ENCODE measurements around the gene MICU1. TPM values are rescaled to one million over a fixed set of nuclear protein-coding genes. Genes with fewer than 3 reads are reported as not detected.

MICU1 gene
- total RNA-seq, 1 experiment from 2014 or later = 36.0 TPM

DNA sequence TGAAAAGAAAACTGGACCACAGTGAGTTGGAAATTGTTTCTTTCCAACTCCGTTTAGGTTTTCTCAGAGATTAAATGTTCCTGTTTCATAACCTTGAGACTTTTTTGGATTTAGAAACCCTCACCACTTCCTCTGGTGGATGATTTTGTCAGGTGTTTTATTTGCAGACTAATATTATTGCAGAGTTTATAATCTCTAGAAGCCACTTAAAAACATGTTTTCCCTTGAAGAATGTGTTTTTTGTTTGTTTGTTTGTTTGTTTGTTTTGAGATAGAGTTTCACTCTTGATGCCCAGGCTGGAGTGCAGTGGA, 520 bp upstream of the MICU1 start:
- H3K9me3 Mint-ChIP-seq = no peaks in the 10 kb centered on the region
- DNase-seq (ENCODE audit: low spot score) (no peak), ATAC-seq (no peak)
- POLR2A ChIA-PET = interaction anchor here (1.0 kb wide), 2 partner anchors 19 to 65 kb away, joined by 4 to 5 read pairs; partner anchors contain the start of gene MCU
- CTCF ChIA-PET = interaction anchor here (1.0 to 1.8 kb wide), 3 partner anchors 208 to 262 kb away, joined by 4 to 6 read pairs (median 4); no protein-coding TSS in a partner anchor
- H3K4me1 Mint-ChIP-seq = peaks cover 15% of the 10 kb centered on the region
- peak overlapping the region; percentile 97 for H3K4me3 Mint-ChIP-seq
- no peaks in the 10 kb centered on the region for H3K36me3 Mint-ChIP-seq
- peak overlapping the region; percentile 79; the same call in 1 of the 2 replicates for H3K27ac Mint-ChIP-seq
- TF ChIP-seq KAT7 (CRISPR knock-in tag; IDR thresholded peaks at IDR 0.05; ENCODE audit: borderline replicate concordance) = no peak
- no peak for TF ChIP-seq ETV6 (CRISPR knock-in tag; IDR thresholded peaks at IDR 0.05)
- no peak for TF ChIP-seq RELA (CRISPR knock-in tag; IDR thresholded peaks at IDR 0.05; ENCODE audit: borderline replicate concordance)
- peaks cover 4% of the 10 kb centered on the region; the same call in 1 of the 2 replicates for H3K27me3 Mint-ChIP-seq (ENCODE audit: low read depth)

DNA sequence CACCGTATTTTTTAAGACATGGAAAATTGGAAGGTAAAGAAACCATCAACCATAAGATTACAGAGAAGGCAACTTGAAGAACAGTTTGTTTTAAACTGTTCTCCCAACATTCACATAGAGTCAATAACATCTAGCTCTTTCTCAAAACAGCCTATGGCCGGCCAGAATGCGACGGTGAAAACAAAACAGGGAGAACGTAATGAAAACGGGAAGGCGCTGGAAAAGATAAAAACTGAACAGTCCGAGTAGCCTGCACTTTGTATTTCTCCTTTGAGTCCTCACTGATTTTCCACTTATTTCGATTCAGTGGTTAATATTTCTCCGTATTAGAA, 637 bp downstream of the MICU1 start:
- Mint-ChIP-seq H3K9me3 (no peaks in the 10 kb centered on the region), H3K27ac (peak overlapping the region; percentile 71), H3K27me3 (ENCODE audit: low read depth) (peaks cover 4% of the 10 kb centered on the region; the same call in 1 of the 2 replicates), H3K36me3 (no peaks in the 10 kb centered on the region), H3K4me1 (peaks cover 15% of the 10 kb centered on the region), H3K4me3 (peak overlapping the region; percentile 97)
- ChIA-PET POLR2A (interaction anchor here (0.6 to 1.0 kb wide), 3 partner anchors 24 to 129 kb away, joined by 3 to 4 read pairs (median 3); partner anchors contain the start of gene MCU), CTCF (interaction anchor here (1.0 to 1.8 kb wide), 3 partner anchors 209 to 471 kb away, joined by 3 to 6 read pairs (median 4); no protein-coding TSS in a partner anchor)
- ATAC-seq (no peak), DNase-seq (ENCODE audit: low spot score) (no peak)
- TF ChIP-seq SMAD3 (CRISPR knock-in tag; IDR thresholded peaks at IDR 0.05; ENCODE audit: borderline replicate concordance) = no peak
- TF ChIP-seq, protein P1, sequence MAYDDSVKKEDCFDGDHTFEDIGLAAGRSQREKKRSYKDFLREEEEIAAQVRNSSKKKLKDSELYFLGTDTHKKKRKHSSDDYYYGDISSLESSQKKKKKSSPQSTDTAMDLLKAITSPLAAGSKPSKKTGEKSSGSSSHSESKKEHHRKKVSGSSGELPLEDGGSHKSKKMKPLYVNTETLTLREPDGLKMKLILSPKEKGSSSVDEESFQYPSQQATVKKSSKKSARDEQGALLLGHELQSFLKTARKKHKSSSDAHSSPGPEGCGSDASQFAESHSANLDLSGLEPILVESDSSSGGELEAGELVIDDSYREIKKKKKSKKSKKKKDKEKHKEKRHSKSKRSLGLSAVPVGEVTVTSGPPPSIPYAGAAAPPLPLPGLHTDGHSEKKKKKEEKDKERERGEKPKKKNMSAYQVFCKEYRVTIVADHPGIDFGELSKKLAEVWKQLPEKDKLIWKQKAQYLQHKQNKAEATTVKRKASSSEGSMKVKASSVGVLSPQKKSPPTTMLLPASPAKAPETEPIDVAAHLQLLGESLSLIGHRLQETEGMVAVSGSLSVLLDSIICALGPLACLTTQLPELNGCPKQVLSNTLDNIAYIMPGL (CRISPR knock-in tag; IDR thresholded peaks at IDR 0.05) = no peak
- TF ChIP-seq, protein P2, sequence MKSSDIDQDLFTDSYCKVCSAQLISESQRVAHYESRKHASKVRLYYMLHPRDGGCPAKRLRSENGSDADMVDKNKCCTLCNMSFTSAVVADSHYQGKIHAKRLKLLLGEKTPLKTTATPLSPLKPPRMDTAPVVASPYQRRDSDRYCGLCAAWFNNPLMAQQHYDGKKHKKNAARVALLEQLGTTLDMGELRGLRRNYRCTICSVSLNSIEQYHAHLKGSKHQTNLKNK (CRISPR knock-in tag; IDR thresholded peaks at IDR 0.05) = no peak
- TF ChIP-seq, protein P3, sequence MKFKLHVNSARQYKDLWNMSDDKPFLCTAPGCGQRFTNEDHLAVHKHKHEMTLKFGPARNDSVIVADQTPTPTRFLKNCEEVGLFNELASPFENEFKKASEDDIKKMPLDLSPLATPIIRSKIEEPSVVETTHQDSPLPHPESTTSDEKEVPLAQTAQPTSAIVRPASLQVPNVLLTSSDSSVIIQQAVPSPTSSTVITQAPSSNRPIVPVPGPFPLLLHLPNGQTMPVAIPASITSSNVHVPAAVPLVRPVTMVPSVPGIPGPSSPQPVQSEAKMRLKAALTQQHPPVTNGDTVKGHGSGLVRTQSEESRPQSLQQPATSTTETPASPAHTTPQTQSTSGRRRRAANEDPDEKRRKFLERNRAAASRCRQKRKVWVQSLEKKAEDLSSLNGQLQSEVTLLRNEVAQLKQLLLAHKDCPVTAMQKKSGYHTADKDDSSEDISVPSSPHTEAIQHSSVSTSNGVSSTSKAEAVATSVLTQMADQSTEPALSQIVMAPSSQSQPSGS (CRISPR knock-in tag; IDR thresholded peaks at IDR 0.05; ENCODE audit: borderline replicate concordance, low read depth) = no peak
- TF ChIP-seq, protein P4, sequence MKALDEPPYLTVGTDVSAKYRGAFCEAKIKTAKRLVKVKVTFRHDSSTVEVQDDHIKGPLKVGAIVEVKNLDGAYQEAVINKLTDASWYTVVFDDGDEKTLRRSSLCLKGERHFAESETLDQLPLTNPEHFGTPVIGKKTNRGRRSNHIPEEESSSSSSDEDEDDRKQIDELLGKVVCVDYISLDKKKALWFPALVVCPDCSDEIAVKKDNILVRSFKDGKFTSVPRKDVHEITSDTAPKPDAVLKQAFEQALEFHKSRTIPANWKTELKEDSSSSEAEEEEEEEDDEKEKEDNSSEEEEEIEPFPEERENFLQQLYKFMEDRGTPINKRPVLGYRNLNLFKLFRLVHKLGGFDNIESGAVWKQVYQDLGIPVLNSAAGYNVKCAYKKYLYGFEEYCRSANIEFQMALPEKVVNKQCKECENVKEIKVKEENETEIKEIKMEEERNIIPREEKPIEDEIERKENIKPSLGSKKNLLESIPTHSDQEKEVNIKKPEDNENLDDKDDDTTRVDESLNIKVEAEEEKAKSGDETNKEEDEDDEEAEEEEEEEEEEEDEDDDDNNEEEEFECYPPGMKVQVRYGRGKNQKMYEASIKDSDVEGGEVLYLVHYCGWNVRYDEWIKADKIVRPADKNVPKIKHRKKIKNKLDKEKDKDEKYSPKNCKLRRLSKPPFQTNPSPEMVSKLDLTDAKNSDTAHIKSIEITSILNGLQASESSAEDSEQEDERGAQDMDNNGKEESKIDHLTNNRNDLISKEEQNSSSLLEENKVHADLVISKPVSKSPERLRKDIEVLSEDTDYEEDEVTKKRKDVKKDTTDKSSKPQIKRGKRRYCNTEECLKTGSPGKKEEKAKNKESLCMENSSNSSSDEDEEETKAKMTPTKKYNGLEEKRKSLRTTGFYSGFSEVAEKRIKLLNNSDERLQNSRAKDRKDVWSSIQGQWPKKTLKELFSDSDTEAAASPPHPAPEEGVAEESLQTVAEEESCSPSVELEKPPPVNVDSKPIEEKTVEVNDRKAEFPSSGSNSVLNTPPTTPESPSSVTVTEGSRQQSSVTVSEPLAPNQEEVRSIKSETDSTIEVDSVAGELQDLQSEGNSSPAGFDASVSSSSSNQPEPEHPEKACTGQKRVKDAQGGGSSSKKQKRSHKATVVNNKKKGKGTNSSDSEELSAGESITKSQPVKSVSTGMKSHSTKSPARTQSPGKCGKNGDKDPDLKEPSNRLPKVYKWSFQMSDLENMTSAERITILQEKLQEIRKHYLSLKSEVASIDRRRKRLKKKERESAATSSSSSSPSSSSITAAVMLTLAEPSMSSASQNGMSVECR (CRISPR knock-in tag; IDR thresholded peaks at IDR 0.05; ENCODE audit: borderline replicate concordance) = no peak
- no peak for TF ChIP-seq ZNF121 (CRISPR knock-in tag; IDR thresholded peaks at IDR 0.05)
- TF ChIP-seq, protein P5, sequence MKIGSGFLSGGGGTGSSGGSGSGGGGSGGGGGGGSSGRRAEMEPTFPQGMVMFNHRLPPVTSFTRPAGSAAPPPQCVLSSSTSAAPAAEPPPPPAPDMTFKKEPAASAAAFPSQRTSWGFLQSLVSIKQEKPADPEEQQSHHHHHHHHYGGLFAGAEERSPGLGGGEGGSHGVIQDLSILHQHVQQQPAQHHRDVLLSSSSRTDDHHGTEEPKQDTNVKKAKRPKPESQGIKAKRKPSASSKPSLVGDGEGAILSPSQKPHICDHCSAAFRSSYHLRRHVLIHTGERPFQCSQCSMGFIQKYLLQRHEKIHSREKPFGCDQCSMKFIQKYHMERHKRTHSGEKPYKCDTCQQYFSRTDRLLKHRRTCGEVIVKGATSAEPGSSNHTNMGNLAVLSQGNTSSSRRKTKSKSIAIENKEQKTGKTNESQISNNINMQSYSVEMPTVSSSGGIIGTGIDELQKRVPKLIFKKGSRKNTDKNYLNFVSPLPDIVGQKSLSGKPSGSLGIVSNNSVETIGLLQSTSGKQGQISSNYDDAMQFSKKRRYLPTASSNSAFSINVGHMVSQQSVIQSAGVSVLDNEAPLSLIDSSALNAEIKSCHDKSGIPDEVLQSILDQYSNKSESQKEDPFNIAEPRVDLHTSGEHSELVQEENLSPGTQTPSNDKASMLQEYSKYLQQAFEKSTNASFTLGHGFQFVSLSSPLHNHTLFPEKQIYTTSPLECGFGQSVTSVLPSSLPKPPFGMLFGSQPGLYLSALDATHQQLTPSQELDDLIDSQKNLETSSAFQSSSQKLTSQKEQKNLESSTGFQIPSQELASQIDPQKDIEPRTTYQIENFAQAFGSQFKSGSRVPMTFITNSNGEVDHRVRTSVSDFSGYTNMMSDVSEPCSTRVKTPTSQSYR (CRISPR knock-in tag; IDR thresholded peaks at IDR 0.05) = no peak
- TF ChIP-seq JUN (CRISPR knock-in tag; IDR thresholded peaks at IDR 0.05) = no peak
- no peak for TF ChIP-seq ZNF416 (CRISPR knock-in tag; IDR thresholded peaks at IDR 0.05)
- no peak for TF ChIP-seq ATF1 (CRISPR knock-in tag; IDR thresholded peaks at IDR 0.05)
- TF ChIP-seq, protein P6, sequence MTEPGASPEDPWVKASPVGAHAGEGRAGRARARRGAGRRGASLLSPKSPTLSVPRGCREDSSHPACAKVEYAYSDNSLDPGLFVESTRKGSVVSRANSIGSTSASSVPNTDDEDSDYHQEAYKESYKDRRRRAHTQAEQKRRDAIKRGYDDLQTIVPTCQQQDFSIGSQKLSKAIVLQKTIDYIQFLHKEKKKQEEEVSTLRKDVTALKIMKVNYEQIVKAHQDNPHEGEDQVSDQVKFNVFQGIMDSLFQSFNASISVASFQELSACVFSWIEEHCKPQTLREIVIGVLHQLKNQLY (CRISPR knock-in tag; IDR thresholded peaks at IDR 0.05) = no peak
- no peak for TF ChIP-seq SMAD4 (CRISPR knock-in tag; IDR thresholded peaks at IDR 0.05)
- TF ChIP-seq, protein P7, sequence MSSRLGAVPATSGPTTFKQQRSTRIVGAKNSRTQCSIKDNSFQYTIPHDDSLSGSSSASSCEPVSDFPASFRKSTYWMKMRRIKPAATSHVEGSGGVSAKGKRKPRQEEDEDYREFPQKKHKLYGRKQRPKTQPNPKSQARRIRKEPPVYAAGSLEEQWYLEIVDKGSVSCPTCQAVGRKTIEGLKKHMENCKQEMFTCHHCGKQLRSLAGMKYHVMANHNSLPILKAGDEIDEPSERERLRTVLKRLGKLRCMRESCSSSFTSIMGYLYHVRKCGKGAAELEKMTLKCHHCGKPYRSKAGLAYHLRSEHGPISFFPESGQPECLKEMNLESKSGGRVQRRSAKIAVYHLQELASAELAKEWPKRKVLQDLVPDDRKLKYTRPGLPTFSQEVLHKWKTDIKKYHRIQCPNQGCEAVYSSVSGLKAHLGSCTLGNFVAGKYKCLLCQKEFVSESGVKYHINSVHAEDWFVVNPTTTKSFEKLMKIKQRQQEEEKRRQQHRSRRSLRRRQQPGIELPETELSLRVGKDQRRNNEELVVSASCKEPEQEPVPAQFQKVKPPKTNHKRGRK (CRISPR knock-in tag; IDR thresholded peaks at IDR 0.05; ENCODE audit: borderline replicate concordance) = no peak
- no peak for TF ChIP-seq MYBL2 (CRISPR knock-in tag; IDR thresholded peaks at IDR 0.05)
- TF ChIP-seq CBFB (CRISPR knock-in tag; IDR thresholded peaks at IDR 0.05; ENCODE audit: low read depth) = no peak
- no peak for TF ChIP-seq NFE2L1 (CRISPR knock-in tag; IDR thresholded peaks at IDR 0.05)
- no peak for TF ChIP-seq NR2C2 (CRISPR knock-in tag; IDR thresholded peaks at IDR 0.05)
